Hematopoietic multipotent progenitor cell treated with erythropoietin and hydrocortisone succinate and interleukin-3 and kit ligand, for 15 days (in vitro differentiated cells): Measurements from ENCODE around the gene NEMP1.
"Not testable (repeated sequence)": the region's sequence is repeated elsewhere in the genome, so short reads cannot be mapped to it uniquely, and the experiment has no call there.

Experiments
- DNase-seq: peaks from one replicate; pipeline ENCODE4 v3.0.0-alpha.2; 2015; ENCODE audit warnings: low spot score

Gene NEMP1

DNA sequence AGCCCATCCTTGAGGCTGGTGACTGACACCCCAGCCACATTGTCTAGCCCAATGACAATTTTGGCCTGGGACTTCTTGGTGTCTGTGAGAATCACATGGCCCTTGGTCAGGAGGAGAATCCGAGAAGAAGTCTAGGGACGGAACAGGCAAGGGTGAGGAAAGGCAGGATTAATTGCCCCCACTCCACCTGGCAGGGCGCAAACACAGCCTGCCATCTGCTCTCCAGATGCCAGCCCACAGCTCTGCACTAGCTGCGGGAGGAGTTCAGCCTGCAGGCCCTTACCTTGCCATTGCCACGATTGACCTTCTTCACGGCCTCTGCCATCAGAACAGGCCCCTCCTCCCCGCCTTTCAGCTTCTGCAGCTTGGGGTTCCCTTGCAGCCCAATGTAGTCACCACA lies 49.1 kb downstream of the NEMP1 start:
- DNase-seq, result no peak

DNA sequence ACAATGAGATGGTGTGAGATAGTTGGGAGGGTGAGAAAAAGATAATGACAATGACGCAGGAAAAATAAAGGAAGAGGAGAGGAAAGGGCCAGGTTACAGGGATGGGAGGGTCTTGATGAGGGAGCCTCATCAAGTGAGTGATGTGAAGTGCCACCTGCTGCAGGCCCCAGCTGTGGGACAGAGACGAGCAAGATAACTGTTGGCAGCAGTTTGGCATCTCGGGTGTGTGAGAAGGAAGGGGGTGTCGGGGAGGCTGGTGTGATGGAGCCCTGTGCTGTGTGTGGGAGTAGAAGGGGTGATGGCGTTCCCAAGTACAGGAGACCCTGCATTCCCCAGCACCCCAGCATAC lies 50.8 kb downstream of the NEMP1 start:
- DNase-seq, result peak; percentile 46

DNA sequence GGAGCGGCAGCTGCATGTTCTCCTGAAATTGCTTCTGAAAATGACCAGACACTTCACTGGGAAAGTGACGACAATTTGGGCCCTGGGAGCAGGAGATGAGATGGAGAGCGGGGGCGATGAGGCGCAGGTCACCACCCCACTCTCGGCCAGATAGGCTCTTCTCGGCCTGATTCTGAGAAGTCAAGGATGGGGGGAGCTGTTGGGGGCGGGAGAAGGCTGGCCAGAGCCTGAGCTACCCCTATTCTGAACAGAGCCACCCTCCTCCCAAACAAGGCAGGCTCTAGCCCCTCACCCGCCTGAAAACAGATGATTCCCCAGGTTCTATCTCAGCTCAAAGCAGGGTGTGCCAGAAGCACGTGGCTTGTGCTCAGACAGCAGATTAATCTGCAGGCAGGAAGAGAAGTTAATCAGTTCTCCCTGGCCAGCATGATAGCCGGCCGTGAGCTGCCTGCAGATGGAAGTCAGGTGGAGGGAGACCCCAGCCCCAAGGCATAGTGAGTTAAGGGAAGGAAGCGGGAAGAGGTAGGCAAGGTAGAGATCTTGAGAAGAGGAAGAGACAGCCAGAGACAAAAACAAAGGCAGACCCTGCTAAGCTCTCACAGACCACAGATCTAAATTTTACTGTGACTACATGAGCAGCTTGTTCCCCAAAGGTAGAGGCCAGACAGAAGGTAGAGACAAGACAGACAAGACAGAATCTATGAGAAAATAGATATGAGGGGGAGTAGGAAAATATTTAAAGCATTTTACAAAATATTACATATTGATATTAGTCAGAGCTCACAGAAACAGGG lies 51.4 kb downstream of the NEMP1 start:
- DNase-seq, result peak; percentile 13

DNA sequence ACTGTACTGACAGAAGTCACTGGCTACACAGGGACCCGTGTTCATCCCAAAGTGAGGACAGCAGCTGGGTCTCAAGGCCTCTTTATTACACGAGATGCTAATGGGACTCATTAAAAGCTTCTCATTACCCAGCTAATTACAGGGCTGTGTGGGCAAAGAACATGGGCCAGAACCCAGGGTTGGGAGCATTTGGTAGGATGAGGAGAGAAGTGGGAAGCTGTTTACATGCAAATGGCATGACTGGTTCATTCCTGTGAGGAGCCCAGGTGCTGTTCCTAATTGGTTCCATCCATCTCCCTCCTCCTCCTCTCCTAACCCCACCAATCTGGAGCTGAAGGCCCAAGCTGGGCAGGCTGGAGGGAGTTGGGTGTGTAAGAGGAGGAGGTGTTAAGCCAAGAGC lies 53.4 kb downstream of the NEMP1 start:
- no peak for DNase-seq

DNA sequence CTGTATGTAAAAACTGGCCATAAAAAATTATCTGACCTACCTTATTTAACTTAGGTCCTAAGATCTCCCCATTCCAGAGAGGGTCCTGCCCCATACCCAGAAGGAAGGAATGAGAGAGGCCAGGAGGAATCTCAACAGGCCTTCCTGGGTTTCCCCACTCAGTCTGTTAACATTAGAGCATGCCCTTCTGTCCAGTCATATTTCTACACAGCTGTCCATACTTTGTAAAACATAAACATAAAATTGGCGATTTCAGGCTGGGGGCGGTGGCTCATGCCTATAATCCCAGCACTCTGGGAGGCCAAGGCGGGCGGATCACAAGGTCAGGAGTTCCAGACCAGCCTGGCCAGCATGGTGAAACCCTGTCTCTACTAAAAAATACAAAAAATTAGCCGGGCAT lies 56.3 kb downstream of the NEMP1 start:
- DNase-seq, result not testable (repeated sequence)

DNA sequence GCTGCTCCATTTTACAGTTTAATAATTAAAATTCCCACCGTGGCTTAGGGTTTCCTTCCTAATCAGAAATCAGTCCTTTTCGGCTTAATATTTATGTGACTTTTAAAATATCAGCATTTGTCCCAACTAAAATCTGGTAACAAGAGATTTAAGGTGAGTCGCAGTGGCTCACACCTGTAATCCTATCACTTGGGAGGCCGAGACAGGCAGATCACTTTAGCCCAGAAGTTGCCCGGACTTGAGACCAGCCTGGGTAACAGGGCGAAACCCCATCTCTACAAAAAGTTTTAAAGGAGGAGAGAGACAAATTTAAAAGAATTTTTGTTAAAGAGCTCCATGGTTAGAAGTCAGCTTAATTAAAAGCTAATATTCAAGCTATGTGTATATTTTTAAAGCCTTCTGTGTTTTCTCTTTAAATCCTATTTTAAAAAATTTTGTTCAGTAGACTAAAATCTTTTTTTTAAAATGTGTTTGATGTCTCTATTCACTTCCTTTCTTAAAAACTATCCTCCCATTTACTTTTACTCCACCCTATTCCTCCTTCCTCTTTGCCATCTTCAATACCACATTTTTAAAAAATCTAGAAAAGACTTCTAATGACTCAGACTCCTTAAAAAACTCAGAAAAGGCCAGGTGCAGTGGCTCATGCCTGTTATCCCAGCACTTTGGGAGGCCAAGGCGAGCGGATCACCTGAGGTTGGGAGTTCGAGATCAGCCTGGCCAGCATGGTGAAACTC lies 58.4 kb downstream of the NEMP1 start:
- no peak for DNase-seq

DNA sequence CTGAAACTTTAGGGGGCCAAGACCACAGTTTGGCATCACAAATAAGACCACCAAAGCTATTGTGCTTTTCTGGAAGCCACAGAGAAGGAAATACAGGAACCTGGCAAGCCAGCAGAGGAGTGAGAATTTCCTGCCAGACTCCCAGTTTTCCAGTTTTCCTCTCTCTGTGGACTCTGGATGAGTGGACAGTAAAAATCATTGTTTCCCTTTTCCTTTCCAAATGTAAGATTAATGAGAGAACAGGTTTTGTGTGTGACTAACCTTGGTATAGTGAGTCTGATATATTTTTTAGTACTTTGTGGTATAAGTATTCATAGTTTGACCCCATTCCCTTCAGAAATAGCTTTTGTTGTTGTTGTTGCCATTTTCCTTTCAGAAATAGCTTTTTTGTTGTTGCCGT lies 59.7 kb downstream of the NEMP1 start:
- DNase-seq, result no peak

DNA sequence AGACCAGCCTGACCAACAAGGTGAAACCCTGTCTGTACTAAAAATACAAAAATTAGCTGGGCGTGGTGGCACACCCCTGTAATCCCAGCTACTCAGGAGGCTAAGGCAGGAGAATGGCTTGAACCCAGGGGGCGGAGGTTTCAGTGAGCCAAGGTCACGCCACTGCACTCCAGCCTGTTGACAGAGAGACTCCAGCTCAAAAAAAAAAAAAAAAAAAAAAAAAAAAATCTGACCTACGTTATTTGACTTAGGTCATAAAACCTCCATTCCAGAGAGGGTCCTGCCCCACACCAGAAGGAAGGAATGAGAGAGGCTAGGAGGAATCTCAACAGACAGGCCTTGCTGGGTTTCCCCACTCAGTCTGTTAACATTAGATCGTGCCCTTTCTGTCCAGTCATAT lies 60.2 kb downstream of the NEMP1 start:
- DNase-seq, result not testable (repeated sequence)

DNA sequence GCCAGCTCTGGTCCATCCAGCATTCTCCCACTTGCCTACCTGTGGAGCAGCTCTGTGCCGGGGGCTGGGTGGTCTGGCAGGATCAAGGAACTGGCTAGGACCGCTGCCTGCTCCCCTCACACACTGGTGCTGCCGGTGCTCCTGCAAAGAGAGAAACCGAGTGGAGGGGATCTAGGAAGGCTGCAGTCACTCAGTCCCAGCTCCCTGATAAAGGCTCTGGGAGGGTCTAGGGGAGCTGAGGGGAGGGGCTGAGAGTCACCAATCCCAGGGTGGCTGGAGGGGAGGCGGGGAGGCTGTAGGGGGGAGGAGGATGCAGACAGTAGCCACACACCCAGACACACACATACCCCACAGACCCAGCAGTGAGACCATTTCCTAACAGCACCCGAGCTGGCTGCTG lies 62.2 kb downstream of the NEMP1 start, which contains the start of gene TAC3:
TAC3 (minus strand) TSS at position 182 of the 400 bp plus-strand sequence. CDS start 732 bp downstream, outside the sequence.
- no peak for DNase-seq

DNA sequence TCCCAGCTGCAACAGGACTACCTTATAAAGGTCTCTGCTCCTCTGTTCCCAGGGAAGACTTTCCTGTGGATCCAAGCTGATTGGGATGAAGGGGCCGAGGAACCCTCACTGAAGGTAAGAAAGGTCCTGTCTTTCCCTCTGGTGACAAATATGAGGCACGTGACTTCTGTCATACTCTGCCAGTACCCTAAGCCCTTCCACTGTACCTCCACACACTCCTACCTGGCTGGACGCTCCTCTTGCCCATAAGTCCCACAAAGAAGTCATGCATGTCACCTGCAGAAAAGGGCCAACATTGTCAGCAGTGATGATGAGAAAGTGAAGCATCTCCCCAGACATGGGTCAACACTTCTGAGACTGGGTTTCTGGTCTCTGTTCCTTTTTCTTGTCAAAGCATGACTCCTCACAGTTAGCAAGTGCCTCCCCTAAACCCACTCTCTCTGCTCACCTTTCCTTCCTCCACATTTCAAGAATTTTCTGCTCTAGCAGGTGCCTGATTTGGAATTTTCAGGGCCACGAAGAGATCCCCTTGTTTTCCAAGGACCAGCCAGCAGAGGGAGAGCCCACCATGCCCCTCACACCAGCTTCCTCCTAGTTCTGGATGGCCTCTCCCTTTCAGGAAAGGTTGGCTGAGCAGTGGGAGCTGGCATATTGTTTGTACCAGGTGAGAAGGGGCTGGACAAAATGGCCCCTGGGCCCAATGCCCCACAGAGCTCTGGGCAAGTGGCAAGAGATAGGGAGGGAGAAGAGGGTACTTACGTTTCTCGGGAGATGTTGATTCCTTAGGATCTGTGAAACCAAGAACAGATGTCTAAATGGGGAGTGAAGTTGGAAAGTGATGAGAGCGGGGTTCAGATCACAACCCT lies 65.8 kb downstream of the NEMP1 start:
- no peak for DNase-seq

DNA sequence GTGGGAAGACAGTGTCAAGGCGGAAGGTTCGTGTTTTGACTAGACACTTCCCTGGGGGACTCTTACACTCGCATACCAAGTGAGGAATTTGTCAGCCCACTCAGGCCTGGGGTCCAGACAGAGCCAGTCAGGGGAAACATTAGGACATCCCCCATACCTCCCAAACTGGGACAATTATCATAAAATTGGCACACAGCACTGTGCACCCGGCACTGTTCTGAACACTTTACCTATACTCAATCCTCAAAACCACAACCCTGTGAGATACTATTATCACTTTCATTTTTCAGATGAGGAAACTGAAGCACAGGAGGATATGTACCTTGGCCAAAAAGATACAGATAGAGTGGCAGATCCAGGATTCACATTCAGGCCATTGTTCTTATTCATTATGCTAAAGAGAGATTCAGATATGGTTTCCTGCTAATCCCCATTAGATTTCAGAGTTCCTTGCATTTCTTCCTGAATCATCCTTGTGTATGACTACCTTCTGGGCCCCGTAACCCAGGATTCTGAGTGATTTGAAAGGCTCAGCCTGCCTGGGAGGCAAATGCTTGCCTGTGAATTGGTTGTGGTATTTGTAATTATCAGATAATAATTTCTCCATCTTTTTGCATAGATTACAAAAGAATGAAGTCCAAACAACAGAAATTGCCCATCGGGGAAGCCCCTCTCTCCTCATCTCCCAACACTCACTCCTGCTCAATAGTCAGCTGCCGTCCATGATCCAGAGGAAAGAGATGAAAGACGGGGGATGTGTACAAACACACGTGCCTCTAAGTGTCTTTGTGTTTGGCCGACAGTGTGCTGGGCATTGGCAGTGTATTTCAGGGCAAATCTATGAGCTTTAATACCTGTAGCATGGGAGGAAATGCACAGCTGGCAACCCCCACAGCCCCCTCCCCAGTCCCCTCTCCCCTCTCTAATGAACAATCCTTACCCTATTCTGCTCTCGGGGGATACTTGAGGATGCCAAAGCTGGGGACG lies 66.9 kb downstream of the NEMP1 start:
- DNase-seq, result no peak

DNA sequence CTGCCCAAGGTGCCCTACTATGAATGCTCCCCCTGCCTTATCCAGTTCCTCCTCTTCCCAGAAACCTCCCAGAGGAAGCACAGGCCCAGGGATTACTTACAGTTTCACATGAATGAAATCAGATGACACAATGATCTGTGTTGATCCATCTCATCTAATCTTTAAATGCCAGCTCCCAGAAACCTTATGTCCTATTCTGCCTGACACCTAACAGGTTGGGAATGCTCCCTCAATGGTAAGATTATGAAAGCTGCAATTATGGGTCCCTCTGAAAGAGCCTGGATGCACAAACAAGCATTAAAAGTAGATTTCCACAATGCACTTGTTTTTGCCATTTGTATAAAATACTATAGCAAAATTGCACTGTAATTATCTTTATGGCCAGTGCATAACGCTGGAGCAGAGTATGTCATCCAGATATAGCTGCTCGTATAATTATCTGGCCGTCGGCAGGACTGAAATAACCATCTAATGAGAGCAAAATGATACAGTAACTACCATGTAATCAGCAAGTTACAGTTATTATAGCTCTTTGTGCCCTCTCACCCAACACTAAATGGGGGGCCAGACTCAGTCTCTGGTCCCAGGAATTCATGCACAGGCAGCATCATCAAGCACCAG lies 67.9 kb downstream of the NEMP1 start:
- DNase-seq, result no peak

DNA sequence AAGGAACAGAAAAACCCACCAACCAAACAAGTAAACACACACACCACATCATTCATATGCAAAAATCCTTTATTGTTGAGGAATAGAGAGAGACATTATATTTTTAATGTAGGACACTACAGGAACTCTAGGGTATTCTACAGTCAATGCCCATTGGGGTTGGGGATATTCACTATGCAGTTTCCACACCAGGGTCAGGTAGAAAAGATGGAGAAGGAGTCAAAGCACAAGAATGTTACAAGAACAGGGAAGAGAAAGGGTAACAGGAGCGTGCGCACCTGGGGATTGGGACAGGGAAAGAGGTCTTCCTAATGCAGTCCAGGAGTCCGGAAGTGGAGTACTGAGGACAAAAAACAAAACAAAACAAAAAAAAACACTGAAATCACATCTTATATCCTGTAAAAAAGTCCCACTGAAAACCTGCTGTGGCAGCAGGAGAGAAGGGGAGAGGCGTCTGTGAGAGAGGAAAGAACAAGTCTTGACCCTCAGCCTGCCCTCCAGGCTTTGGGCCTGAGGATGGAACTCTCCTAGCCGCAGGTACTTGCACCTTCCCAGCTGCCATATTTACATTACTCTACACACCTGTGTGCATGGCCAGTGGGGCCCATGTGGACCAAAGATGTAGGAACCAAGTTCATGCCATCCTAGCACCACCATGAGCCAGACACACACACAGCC lies 68.5 kb downstream of the NEMP1 start:
- no peak for DNase-seq

DNA sequence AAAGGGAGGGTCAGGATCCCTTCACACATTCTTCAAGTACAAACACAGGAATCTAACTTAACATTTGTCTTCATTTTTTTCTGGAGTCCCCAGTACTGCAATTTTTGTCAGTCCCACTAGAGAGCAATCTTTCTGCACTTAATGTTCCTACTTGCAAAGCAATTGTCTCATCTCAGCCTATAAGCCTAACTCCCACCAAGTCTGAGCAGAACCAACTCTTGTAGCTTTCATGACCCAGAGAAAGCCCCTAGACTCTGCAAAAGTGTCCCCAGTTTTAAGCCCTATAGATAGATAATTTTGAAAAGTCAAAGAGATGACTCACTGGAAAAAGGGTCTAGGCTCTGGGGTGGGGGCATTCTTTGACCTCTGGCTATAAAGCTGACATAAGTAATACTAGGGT lies 70.4 kb downstream of the NEMP1 start:
- DNase-seq, result peak; percentile 65

DNA sequence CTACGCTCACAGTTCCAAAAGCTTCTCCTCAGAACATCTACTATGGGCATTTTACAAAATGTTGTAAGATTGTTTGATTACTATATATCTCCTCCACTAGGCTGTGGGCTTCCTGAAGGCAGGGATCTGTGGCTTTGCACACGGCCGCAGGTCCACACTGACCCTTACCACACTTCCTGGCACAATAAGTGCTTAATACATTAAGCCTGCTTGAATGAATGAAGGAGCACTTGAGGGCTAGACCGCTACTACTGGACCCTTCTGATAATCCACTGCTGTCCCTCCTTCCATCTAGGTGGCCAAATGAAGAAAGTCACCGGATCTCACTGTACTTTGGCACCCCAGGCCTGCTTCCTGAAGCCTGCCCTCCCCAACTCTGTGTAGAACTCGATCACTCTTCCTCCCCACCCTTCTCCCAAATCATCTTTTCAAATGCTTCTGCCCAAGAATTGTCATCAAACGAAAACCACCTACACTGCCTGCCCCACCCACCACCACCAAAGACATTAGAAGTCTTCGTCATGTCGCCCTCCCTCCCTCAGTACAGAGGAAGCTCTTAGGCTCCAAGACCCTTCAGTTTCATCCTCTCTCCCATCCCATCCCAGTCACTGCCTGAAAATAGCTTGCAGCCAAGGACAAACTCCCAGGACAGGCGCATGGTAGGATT lies 71.6 kb downstream of the NEMP1 start:
- no peak for DNase-seq

DNA sequence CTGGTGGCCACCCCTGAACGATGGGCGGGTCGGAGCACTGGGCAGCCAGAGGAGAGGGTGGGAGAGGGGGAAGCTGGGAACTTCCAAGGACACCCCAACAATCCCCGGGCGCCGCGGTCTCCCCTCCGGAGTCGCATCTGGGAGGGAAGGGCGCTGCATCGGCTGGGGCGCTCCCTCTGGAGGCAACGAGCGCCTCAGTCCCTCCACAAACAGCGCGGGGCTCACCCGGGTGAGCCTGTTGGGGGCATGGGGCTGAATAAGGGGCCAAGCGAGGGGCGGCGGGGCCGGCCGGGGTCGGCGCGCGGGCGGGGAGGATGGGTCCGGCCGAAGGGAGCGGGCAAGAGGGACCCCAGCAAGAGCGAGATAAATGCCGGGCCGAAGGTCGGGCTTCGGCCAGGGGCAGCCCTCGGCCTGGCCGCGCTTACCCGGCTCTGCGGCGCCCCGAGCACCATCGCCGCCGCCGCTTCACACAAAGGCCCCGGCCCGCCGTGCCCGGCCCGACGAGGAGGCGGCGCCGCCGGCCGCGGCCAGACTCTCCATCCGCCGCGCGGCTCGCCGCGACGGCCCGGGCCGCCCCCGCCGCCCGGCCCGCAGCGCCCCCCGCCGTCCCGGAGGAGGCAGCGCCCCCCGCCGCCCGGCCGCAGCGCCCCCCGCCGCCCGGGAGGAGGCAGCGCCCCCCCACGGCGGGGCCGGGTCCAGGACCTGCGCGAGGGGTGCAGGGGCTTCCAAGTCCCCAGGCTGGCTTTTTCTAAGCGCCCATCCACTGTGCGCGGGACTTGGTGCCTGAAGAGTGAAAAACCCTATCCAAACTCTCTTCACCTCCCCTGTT lies 72.4 kb downstream of the NEMP1 start, which contains the start of gene ZBTB39:
ZBTB39 (minus strand) TSS at position 567 of the 829 bp plus-strand sequence. CDS start 1,629 bp downstream, outside the sequence.
- DNase-seq, result peak; percentile 68
